ENCODE measurements around the gene ILF2. TPM values are rescaled to one million over a fixed set of nuclear protein-coding genes. Genes with fewer than 3 reads are reported as not detected.
A peak's percentile ranks its signal among the peaks of the same experiment; 100 is the strongest.

ILF2 gene
- total RNA-seq, 1 donor from 2014 or later, result 262 TPM

- no peaks in the 10 kb centered on the region for H3K9me3 Mint-ChIP-seq (ENCODE audit: low read depth)
- H3K4me1 Mint-ChIP-seq (ENCODE audit: low read depth), result peaks cover 2% of the 10 kb centered on the region
- H3K36me3 Mint-ChIP-seq (ENCODE audit: insufficient read depth), result no peaks in the 10 kb centered on the region
- peaks cover 47% of the 10 kb centered on the region for H3K27me3 Mint-ChIP-seq
- no peak for DNase-seq (ENCODE audit: low spot score, unreplicated experiment)
- H3K27ac Mint-ChIP-seq, result peak overlapping the region; percentile 1
- H3K4me3 Mint-ChIP-seq (ENCODE audit: low read depth), result no peak overlapping the region
- no peak for TF ChIP-seq CTCF (IDR thresholded peaks at IDR 0.05; ENCODE audit: unreplicated experiment)
These were observed 13.1 kb upstream of the ILF2 start for GRCh38 chr1:153683854-153684253.

GRCh38 chr1:153682730-153683129 is 11.9 kb upstream of the ILF2 start:
- Mint-ChIP-seq H3K36me3 (ENCODE audit: insufficient read depth) (no peaks in the 10 kb centered on the region), H3K4me1 (ENCODE audit: low read depth) (peaks cover 11% of the 10 kb centered on the region), H3K4me3 (ENCODE audit: low read depth) (no peak overlapping the region), H3K27ac (no peak overlapping the region), H3K9me3 (ENCODE audit: low read depth) (no peaks in the 10 kb centered on the region), H3K27me3 (peaks cover 58% of the 10 kb centered on the region)
- DNase-seq (ENCODE audit: low spot score, unreplicated experiment), result no peak
- no peak for TF ChIP-seq CTCF (IDR thresholded peaks at IDR 0.05; ENCODE audit: unreplicated experiment)

- TF ChIP-seq CTCF (IDR thresholded peaks at IDR 0.05; ENCODE audit: unreplicated experiment), result no peak
- peaks cover 11% of the 10 kb centered on the region for H3K4me1 Mint-ChIP-seq (ENCODE audit: low read depth)
- peaks cover 60% of the 10 kb centered on the region for H3K27me3 Mint-ChIP-seq
- peak overlapping the region; percentile 40 for H3K4me3 Mint-ChIP-seq (ENCODE audit: low read depth)
- no peaks in the 10 kb centered on the region for H3K36me3 Mint-ChIP-seq (ENCODE audit: insufficient read depth)
- DNase-seq (ENCODE audit: low spot score, unreplicated experiment), result no peak
- no peak overlapping the region for H3K27ac Mint-ChIP-seq
- H3K9me3 Mint-ChIP-seq (ENCODE audit: low read depth), result no peaks in the 10 kb centered on the region
These were observed 9.3 kb upstream of the ILF2 start for GRCh38 chr1:153680120-153680403.

- Mint-ChIP-seq H3K4me3 (ENCODE audit: low read depth) (peak overlapping the region; percentile 61), H3K27ac (no peak overlapping the region), H3K27me3 (peaks cover 58% of the 10 kb centered on the region), H3K36me3 (ENCODE audit: insufficient read depth) (no peaks in the 10 kb centered on the region), H3K4me1 (ENCODE audit: low read depth) (peaks cover 11% of the 10 kb centered on the region), H3K9me3 (ENCODE audit: low read depth) (no peaks in the 10 kb centered on the region)
- TF ChIP-seq CTCF (IDR thresholded peaks at IDR 0.05; ENCODE audit: unreplicated experiment), result peak; percentile 39
- peak; percentile 46 for DNase-seq (ENCODE audit: low spot score, unreplicated experiment)
These were observed 8.7 kb upstream of the ILF2 start for GRCh38 chr1:153679337-153680119.

- Mint-ChIP-seq H3K9me3 (ENCODE audit: low read depth) (no peaks in the 10 kb centered on the region), H3K36me3 (ENCODE audit: insufficient read depth) (no peaks in the 10 kb centered on the region), H3K27ac (peak within 1 kb of the TSS; percentile 34), H3K27me3 (peaks cover 55% of the 10 kb centered on the region), H3K4me3 (ENCODE audit: low read depth) (peak within 1 kb of the TSS; percentile 61), H3K4me1 (ENCODE audit: low read depth) (peaks cover 11% of the 10 kb centered on the region)
- no peak for DNase-seq (ENCODE audit: low spot score, unreplicated experiment)
- no peak for TF ChIP-seq CTCF (IDR thresholded peaks at IDR 0.05; ENCODE audit: unreplicated experiment)
These were observed 7.9 kb upstream of the ILF2 start, which contains the start of gene NPR1 for GRCh38 chr1:153678519-153679336. NPR1 (plus strand) TSS chr1:153678688; CDS start chr1:153679109, 421 bp downstream.

All from progenitor cell of endocrine pancreas (in vitro differentiated cells).